Stimulated activated naive CD4-positive, alpha-beta T cell (primary cell): ENCODE data around the gene CROCC2.

Experiments
- DNase-seq, 6 experiments: peaks; one replicate each; lab custom pipeline; 2025; lab: John Stamatoyannopoulos, UW

Gene CROCC2

DNA sequence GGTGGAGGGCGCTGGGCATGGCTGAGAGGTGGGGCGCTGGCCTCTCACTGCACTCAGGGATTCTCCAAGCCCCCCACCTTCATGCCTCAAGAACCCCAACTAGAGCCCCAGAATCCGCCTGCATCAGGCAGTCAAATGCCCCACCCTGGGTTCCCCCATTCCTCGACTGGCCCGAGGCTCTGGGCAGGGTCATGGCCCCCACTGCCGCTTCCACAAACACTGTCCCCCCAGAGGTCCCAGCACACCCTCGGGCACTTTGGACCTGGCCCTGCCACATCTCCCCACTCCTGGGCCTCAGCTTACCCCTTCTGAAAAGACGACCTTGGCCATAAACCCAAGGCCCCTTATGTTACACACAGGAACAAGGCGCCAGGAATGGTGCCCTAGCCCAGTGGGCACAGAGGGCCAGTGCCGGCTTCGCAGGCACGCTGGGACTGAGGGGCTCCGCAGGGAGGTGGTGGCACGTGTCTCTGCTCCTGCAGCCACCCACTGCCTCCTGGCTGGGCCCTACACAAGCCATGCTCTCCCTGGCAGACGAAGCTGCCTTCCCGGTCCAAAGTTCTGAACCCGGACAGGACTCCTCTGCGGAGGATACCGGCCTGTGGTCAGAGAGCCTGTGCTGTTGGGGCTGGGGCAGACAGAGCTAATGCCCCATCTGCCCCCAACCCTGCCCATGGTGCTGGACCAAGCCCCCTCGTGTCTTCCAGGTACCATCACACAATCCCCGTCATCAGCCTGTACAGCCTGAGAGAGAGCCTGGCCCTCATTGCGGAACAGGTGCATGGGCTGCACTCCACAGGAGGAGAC lies 30.7 kb upstream of the CROCC2 start:
- DNase-seq = no peak

GRCh38 chr2:240876035-240876474 lies 30.1 kb upstream of the CROCC2 start:
- DNase-seq = no peak

- DNase-seq = no peak
Observed at GRCh38 chr2:240876475-240877251, 29.5 kb upstream of the CROCC2 start.

DNA sequence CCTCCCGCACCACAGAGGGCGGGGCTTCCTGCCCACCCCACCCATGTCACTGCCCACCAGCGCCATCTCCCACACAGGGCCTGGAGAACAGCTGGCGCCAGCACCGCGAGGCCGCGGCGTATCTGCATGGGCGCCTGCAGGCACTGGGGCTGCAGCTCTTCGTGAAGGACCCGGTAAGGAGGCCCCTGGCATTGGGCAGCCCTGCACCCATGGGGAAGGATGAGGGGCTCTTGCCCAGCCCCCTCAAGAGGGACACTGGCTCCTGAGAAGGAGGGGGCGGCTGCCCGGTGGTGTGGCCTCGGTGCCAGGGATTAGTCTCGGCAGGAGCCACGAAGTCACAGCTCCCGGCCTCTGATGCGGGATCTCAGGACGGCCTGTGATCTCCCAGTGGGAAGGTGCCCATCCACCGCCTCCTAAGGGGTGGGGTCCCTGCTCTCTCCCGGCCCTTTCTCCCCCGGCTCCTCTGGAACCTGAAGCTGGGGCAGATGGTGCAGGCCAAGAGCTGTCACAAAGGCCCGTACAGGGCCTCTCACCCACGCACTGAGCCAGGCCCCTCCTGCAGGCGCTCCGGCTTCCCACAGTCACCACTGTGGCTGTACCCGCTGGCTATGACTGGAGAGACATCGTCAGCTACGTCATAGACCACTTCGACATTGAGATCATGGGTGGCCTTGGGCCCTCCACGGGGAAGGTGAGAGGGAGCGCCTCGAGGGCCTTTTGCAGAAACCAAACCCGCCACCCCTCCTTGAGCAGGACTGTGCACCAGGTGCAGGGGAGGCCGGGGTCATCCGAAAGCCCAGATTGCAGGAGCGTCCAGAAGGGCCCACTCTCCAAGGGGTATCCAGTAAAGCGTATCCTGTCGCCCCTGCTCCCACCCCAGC lies 28.4 kb upstream of the CROCC2 start:
- no peak for DNase-seq

- DNase-seq = no peak
Observed at GRCh38 chr2:240878341-240878936, 27.7 kb upstream of the CROCC2 start.

DNA sequence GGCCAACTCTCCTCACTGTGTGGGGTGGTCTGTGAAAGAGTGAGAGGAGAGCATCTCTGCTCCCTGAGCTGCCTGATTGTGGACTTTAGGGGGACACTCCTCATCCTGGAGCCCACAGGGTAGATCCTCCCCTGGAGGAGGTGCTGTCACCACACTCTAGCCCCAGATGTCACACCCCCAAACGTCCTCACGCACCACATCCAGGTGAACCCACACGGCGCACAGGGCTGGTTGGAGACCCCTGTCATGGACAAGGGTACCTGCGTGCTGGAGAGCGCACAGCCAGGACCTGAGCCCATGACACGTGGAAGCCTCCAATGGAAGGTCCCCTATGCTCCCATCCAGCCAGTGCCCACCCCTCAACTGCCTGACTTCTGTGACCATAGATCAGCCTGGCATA lies 27.0 kb upstream of the CROCC2 start:
- DNase-seq = no peak

DNA sequence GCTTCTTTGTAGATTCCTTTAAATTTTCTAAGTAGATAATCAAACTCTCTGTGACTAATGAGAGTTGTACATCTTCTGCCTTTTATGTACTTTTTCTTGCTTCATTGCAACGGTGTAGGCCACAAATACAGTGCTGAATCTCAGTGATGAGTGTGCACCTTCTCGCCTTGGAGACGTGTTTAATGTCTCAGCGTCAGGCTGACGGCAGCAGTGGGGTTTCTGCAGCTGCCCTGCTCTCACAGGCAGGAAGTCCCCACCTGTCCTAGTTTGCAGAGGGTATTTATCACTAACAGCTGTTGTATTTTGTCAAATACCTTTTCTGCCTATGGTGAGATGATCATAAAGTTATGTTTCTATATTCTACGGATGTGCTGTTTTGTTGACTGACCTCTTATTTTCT lies 24.2 kb upstream of the CROCC2 start:
- no peak for DNase-seq

DNA sequence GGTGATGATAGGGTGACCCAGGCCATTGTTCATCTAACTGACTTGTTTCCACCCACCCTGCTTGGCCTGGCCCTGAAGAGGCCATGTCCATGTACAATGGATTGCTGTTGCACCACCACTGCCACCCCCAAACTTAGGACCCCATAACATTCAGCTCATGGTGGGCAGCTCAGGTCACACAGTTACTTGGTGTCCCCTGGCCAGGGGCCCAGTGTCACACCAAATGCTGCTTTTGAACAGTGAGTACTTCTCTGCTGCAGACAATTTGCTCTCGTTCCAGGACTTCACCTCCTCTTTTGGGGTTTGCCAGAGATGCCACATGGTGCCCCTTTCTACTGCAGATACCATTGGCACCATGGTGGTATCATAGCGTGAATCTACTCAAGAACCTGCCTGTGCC lies 21.9 kb upstream of the CROCC2 start:
- no peak for DNase-seq

- no peak for DNase-seq
Observed at GRCh38 chr2:240884745-240885144, 21.4 kb upstream of the CROCC2 start.

DNA sequence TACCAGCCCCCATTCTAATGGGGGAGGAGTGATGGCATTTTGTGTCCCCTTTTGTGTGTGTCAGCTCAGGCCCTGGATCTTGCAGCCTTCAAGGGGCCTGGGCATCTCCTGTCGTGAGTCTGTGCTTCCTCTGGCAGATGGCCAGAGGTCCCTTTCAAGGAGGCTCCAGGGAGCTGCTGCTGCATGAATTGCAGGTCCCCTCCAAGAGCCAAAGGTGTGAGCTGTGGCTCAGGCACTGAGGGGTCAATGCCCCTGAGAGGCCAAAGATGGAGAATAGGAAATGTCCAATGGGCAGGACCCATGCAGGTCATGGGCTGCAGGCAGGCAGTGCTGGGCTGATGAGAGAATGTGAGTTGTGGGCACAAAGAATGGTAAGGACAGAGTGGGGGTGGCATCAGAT lies 20.6 kb upstream of the CROCC2 start:
- DNase-seq = no peak

DNA sequence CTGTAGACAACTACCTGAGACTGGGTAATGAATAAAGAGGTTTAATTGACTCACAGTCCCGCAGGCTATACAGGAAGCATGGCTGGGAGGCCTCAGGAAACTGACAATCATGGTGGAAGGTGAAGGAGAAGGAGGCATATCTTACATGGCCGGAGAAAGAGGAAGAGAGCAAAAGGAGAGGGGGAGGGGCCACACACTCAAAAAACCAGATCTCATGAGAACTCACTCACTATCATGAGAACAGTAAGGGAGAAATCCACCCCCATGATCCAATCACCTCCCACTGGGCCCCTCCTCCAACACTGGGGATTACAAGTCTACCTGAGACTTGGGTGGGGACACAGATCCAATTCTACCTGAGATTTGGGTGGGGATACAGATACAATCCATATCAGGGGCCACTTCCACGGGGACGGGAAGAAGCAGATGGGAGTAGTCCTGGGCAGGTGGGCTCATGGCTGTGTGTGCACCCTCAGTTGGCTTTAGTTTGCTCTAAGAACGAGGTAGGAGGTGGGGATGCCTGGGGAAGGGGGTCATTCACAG lies 20.0 kb upstream of the CROCC2 start:
- no peak for DNase-seq

GRCh38 chr2:240886678-240887609 lies 19.2 kb upstream of the CROCC2 start:
- DNase-seq = no peak

- no peak for DNase-seq
Observed at GRCh38 chr2:240887631-240888030, 18.5 kb upstream of the CROCC2 start.

DNA sequence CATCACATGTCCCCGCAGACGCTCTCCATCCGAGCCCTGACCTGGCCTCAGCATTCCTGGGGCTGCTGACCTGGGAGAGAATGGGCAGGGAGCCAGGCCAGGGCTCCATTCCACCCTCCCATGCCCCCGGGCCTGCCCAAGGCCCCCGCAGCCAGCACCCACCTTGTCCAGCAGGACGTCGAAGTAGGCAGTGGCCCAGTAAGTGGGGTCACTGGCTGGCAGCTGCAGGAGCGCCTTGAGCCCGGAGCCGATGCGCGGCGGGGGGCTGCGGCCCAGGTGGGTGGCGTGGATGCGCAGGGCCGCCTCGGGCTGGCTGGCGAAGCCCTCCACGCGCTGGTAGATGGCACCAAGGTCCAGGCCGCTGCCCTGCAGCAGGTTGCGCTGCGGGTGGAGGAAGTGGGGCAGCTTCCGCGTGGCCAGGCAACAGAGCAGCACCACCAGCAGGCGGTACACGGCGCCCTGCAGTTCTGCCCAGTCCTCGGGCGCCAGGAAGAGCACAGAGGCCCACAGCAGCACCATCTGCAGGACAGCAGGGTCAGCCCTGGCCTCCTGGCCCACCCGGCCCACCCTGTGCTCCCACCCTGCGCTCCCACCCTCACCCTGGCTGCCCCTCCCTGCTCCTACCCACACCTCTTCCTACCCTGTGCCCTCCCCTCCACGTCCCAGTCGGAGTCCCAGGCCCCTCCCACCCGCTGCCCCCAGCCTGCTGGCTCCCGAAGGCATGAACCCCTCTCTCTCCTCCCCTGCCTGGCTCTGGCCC lies 17.8 kb upstream of the CROCC2 start:
- no peak for DNase-seq

DNA sequence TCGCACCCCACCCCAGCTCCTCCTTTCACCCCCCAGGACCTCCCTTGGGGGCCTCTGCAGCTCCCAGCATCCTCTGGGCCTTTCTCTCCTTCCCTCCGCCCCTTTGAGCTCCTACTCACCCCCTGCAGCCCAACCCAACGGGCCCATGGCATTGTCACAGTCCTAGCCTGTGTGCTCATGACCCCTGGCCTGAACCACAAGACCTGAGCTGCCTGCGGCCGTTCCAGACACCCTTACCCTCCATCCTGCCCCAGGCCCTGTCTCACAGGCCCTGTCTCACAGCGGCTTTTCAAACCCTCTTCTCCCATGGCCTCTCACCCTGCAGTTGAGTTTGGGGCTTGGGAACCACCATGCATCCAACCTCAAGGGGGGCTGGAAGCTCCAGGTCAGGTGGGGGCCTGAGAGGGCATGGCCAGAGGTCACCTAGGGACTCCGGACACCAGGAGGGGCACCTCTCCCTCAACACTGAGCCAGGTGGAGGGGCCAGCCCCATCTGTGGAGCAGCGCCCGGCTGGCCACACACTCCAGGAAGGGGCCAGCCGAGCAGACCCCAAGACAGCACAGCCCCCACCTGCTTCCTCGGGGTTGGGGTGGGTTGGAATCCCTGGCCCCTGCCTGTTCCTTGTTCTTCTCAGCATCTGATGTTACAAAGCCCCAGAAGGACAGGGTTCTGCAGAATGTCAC lies 17.1 kb upstream of the CROCC2 start:
- DNase-seq = no peak

DNA sequence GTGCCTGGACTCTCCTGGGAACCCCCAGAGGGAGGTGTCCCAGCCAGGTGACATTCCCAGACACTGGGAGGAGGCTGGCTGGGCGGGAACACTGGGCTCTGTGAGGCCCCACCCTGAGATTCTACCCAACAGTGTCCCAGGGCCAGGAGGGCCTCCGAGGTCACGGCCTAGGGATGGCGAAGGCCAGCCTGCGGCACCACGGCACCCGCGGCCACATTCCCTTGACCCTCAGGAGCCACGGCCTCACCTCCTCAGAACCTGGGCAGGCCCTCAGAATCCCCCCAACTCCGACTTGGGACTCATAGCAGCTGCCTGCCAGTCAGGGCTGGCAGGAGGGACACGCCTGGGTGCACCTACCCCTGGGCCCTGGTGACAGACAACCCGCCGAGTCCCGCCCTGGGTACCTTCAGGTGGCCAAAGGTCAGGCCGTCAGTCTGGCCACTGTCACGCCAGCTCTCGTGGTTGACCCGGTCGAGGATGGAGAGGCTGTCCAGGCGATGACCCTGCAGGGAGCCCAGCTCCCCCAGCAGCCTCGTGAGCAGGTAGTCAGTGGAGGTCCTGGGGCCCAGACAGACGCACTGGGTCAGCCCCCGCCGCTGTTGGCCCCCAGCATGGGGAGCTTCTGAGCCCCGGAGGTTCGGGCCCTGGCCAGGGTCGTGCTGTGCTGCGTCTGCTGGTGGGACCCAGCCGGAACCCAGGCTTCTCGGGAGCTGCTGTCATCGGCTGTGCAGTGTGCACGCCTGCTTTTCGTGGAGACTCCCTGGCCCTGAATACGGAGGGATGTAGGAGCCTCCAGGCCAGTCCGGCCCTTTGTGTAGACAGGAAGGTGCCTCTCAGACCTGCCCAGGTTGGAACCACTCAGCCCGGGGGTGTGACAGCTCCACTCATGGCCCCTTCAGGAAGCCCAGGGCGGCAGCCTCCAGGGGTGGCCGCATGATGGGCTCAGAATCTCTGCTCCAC lies 16.3 kb upstream of the CROCC2 start:
- DNase-seq = no peak

DNA sequence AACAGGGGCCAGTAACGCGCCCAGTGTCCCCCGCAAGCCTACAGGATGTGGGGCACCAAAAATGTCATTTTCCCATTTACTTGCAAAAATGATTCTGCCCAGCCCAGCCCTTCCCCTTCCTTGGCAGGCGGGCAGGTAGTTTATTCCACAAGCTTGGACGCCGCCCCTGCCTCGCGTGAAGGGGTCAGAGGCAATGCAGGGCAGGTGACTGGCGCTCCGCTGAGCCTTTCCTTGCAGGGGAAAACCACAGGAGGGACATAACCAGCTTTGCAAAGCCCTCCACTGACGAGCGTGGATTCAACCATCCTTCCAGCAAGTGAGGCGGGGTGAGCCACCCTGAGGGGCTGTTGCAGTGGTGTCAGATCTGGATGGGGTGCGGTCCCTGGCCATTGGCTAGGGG lies 15.4 kb upstream of the CROCC2 start:
- DNase-seq = no peak
